GM18498 (cell line): ENCODE results near the gene MRPL49.
"Not testable (repeated sequence)": the region's sequence is repeated elsewhere in the genome, so short reads cannot be mapped to it uniquely, and the experiment has no call there.

Experiments
- ATAC-seq: cut with Tn5 transposase; IDR thresholded peaks from one replicate; pipeline ENCODE4 v1.9.1; 2021; ENCODE audit warnings: mild to moderate bottlenecking, moderate library complexity; ENCODE audit not compliant: unreplicated experiment

The MRPL49 gene

DNA sequence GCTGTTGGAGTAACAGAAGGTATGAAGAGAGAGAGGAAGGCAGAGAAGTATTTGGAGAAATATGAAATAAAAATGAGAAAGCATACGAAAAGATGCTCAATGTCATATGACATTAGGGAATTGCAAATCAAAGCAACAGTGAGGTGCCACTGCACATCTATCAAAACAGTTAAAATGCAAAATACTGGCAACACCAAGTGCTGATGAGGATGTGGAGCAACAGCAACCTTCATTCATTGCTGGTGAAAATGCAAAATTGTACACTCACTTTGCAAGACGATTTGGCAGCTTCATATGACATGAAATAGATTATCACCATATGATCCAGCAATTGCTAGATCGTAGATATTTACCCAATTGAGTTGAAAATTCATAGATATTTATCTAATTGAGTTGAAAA lies 38.5 kb downstream of the MRPL49 start:
- no peak for ATAC-seq

DNA sequence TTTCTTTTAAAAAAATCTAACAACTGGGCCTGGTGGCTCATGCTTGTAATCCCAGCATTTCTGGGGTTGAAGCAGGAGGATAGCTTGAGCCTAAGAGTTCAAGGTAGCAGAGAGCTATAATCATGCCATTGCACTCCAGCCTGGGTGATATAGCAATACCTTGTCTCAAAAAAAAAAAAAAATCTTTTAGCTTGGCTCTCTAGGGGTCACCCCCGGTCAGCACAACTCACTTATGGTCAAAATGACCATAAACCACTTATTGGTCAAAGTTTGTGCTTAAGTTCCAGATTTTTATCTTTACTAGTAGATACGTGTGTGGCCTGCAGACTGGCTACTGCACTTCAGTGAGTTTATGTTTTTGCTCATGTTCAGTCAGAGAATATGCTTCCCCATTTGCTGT lies 41.6 kb downstream of the MRPL49 start:
- ATAC-seq: no peak

DNA sequence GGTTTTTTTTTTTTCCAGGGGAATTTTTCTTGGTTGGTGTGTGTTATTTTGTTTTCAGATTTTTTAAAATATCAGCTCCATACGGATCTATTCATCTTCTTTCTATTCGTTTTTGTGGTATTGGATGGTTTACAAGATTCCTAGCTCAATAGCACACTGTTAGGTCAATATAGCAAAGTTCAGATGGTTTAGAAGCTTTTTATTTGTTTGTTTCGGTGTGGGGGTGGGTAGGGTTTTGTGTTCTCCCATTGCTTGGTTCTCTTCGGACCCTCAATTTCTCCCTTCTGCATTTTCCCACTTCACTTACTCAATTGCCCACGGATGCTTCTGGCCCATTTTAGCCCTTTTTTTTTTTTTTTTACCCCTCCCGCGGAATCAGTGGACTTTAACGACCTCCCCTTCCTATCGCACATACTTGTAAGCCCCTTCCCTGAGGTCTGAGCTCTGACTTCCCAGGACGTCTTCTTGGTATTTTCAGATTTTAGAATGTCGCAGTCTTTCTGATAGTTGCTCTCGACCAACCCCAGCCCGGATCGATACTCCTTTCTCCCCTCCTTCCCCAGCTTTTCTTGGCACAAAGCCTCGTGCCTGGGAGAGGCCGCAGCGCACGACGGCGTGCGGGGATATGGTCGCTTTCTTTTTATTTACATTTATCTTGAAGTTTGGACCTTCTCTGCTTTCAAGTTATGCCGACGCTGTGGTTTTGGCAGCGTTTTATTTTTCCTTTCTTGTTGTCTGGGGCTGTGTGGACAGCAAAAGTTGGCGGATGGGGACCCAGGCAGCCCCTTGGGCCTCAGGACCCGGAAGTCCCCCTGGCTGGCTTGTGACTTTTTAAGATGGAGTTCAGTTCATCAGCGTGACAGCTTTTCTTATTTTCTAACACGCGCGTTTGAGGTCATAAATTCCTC lies 43.5 kb downstream of the MRPL49 start:
- ATAC-seq: no peak

DNA sequence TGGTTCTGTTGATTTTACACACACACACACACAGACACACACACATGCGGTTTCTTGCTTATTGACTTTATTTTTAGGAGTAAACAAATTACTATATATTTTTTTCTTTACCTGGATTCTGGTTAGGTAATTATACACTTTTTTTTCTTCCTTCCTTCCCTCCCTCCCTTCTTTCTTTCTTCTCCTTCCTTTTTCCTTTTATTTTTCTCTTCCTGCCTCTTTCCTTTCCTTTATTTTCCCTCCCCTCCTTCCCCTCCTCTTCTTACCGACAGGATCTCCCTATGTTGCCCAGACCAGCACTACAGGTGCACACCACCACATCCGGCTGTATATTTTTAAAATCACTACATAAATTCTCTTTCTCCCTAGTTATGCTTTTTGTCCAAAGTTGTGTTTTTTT lies 44.8 kb downstream of the MRPL49 start:
- ATAC-seq: no peak

DNA sequence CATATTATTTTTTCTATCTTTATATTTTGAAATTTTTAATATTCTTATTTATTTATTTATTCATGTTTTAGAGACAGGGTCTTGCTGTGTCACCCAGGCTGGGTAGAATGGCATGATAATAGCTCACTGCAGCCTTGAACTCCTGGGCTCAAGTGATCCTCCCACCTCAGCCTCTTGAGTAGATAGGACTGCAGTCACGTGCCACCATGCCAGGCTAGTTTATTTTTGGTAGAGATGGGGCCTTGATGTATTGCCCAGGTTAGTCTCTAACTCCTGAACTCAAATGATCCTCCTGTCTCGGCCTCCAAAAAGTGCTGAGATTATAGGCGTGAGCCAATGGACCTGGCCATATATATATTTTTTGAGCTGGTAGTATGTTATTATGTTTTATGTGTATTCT lies 45.5 kb downstream of the MRPL49 start:
- no peak for ATAC-seq

DNA sequence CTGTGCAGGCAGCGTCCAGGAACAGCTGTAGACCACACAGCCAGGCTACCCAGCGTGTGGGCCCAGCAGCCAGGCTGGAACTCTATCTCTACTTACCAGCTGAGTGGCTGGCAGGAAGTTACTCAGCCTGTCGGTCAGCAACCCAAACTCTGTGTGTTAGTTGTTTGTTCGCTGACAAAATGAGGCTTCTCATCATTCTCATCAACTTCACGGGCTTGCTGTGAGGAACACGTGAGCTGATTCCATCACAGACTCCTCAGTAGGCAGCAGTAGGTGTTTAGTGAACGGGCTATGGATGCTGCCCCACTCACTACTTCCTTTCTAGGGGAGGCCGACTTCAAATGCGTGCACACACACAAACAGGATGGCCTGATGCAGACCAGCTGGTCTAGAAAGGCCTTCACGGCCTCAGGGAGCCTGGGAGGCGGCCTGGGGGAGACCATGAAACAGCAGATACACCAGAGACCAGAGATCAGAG lies 47.1 kb downstream of the MRPL49 start:
- no peak for ATAC-seq

DNA sequence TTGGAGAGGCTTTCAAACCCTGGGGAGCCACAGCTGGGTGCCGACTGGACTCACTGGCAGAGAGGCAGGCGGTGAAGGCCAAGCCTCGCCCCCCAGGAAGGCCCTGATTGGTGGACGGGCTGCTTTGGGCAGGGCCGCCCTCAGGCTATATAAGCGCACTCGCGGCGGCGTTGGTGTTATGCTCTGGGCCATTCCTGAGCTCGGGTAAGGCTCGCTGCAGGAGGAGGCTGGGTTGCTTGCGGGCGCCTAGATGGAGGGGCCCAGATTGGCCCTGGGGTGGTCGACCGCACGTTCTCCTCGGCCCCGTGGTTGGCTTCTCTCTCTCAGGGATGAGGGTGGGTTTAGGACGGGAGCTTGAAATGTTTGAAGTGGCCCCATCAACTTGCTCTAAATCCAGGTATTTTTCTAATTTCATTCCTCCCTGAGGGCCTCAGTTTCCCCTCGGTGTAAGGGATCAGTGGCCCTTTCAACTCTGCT lies 48.0 kb downstream of the MRPL49 start, which contains the start of gene SPDYC:
Gene SPDYC (plus strand): TSS at position 176 of the 477 bp plus-strand sequence. CDS start 1,125 bp downstream, outside the sequence.
- no peak for ATAC-seq

DNA sequence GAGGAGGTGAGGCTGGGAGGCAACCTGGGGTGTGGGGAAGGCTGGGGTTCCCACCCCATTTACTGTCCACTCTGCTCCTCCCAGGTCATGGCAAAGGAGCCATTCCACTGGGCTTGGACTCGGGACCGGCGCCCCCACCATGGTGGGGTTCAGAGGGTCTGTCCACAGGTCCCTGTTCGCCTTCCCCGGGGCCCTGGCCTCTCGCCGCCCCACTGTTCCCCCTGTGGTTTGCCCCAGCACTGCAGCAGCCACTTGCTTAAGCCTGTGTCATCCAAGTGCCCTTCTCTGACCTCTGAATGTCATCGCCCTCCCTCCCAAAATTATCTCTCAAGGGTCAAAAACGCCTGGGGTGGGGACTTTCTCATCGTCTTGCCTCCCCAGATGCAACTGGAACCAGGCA lies 50.5 kb downstream of the MRPL49 start:
- ATAC-seq: no peak

DNA sequence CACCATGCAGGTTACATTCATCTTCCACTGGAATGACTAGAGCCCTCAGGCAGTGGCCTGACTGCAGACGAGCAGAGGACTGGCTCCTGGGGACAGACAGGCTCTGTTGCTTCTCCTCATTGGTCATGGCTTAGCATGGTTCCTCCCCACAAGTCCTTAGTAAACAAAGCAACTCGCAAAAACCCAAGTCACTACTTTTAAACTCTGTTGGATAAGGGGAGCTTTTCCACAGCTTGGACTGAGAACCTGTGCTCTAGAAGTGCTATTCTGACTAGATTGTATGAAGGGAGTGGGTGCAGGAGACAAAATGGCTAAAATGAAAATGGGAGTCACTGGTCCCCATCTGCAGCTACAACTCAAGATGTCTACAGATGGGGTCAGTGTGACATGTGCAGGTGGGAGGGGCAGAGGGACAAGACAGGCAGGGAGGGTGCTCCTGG lies 52.5 kb downstream of the MRPL49 start:
- ATAC-seq: not testable (repeated sequence)
